Fibroblast of mammary gland (primary cell): Measurements from ENCODE around the gene MAP6D1.

ENCODE experiments used
- DNase-seq: peaks from one replicate; pipeline ENCODE4 v3.0.0-alpha.2; 2010; ENCODE audit warnings: low read depth
- H3K4me3 ChIP-seq: 2 replicates; pipeline ENCODE4 v1.5.1; 2011; ENCODE audit warnings: low read depth, mild to moderate bottlenecking, low read length, moderate library complexity; ENCODE audit not compliant: control insufficient read depth
- TF ChIP-seq, protein P1 (sequence below): conservative IDR thresholded peaks from 2 replicates; pipeline ENCODE4 v1.5.1; 2011; ENCODE audit warnings: low read depth, low read length, inconsistent platforms; ENCODE audit not compliant: control insufficient read depth, insufficient read depth

The MAP6D1 gene

DNA sequence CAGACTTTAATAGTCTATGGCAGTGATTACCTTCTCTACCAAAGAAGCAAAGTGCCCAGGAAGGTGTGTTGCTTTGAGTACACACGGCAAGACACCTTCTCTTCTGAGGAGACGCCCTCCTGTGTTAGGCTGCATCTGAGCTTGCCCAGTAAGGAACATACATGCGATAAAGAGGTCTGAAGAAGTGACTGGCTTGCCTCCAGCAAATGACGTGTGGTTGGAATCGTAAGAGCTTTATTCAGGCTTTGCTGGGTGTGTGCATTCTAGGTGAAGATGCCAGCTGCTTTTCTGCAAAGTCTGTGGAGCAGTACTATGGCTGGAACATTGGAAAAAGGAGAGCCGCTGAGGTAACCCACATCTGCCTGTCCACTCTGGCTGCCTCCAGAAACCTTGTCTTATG lies 22.4 kb downstream of the MAP6D1 start:
- TF ChIP-seq, protein P1, sequence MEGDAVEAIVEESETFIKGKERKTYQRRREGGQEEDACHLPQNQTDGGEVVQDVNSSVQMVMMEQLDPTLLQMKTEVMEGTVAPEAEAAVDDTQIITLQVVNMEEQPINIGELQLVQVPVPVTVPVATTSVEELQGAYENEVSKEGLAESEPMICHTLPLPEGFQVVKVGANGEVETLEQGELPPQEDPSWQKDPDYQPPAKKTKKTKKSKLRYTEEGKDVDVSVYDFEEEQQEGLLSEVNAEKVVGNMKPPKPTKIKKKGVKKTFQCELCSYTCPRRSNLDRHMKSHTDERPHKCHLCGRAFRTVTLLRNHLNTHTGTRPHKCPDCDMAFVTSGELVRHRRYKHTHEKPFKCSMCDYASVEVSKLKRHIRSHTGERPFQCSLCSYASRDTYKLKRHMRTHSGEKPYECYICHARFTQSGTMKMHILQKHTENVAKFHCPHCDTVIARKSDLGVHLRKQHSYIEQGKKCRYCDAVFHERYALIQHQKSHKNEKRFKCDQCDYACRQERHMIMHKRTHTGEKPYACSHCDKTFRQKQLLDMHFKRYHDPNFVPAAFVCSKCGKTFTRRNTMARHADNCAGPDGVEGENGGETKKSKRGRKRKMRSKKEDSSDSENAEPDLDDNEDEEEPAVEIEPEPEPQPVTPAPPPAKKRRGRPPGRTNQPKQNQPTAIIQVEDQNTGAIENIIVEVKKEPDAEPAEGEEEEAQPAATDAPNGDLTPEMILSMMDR, result no peak
- DNase-seq, result peak; percentile 49
- no peak overlapping the region for H3K4me3 ChIP-seq

DNA sequence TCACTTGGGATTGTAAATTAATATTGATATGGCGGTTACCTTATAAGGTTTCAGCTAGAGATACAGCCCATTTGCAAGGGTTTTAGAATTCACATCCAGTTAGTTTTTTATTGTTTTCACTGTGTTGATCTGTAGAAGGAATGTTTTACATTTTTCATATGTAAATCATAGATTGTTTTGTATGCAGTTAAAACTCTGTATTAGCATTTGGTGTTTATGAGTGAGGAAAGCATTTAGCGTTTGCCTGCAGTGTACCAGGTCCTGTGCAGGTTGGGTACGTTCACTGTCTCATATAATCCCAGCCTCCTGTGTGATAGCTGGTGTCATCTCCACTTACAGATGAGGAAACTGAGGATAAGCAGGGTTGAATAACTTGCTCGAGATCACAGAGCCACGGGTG lies 23.8 kb downstream of the MAP6D1 start:
- H3K4me3 ChIP-seq, result no peak overlapping the region
- DNase-seq, result no peak
- TF ChIP-seq, protein P1, result no peak

DNA sequence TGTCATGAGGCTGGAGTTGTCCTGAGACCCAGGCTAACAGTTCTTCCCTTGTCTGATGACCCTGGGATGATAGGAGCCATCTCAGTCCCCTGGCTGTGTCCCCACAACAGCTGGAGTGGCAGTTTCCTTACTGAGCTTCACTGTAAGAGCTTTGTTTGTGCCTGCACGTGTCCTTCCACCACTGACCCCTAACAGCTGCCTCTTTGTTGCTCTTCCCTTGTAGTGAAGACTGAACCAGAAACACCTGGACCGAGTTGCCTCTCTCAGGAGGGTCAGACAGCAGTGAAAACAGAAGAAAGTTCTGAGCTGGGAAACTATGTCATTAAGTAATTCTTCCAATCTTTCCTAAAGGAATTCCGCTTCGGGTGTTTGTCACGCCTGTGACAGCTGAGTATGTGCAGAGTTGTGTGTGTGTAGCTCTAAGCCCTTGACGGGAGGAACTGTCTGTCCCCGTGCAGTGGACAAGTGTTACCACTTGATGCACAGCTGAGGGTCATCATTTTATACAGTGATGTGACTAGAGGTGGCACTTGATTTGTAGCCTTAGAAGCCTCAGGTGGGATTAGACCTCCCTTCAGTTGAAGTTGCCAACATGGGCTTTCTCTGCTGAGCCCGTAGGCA lies 25.0 kb downstream of the MAP6D1 start:
- no peak for DNase-seq
- no peak overlapping the region for H3K4me3 ChIP-seq
- TF ChIP-seq, protein P1, result no peak

DNA sequence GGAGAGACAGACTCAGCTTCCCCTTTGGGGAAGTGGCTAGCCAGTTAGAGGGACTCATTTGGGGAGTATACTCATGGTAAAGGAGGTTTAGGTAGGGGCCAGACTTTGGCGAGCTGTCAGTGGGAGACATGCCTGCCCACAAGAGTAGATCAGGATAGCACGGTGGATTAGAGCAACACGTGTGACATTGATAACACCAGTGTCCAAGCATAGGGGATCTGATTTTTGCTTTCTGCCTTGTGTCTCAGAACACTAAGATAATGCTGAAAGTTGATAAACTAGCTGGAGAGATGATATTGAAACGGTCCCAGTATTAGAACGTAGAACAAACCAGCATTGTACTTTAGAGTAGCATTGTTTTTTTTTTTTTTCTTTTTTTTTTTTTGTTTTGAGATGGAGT lies 25.9 kb downstream of the MAP6D1 start:
- TF ChIP-seq, protein P1, result no peak
- no peak overlapping the region for H3K4me3 ChIP-seq
- DNase-seq, result no peak

DNA sequence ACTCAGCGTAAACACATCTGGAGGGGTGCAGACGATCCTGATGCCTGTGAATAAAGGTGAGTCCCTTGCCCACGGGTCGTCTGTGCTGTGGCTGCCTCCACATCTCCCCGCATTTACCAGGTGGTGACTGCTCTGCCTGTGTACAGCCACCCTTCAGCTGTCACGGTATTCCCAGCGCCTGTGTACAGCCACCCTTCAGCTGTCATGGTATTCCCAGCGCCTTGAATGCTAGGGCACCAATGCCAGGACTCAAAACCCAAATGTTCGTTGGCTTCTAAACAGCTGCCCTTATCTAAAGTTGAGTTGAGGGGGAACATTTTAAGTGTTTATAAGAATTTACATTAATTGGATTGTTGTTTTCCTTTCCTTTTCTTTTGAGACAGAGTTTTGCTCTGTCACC lies 27.4 kb downstream of the MAP6D1 start:
- no peak overlapping the region for H3K4me3 ChIP-seq
- TF ChIP-seq, protein P1, result no peak
- DNase-seq, result no peak

DNA sequence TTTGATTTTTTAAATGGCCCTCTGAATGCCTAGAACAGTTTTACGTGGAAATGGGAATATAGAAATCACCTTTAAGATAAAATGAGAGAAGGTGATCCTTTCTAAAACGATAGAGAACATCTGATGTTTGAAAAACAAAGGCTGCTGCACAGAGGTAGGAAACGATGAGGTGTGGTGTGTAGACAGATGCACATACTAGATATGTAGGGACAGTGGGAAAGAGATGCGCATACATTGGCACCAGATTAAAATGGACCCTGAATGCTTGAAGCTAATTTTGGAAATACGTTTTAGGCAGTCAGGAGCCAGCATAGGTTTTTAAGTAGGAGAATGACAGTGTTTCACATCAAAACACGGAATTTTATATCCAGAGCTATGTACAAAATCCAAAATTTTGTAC lies 29.0 kb downstream of the MAP6D1 start:
- H3K4me3 ChIP-seq, result no peak overlapping the region
- DNase-seq, result no peak
- TF ChIP-seq, protein P1, result no peak

DNA sequence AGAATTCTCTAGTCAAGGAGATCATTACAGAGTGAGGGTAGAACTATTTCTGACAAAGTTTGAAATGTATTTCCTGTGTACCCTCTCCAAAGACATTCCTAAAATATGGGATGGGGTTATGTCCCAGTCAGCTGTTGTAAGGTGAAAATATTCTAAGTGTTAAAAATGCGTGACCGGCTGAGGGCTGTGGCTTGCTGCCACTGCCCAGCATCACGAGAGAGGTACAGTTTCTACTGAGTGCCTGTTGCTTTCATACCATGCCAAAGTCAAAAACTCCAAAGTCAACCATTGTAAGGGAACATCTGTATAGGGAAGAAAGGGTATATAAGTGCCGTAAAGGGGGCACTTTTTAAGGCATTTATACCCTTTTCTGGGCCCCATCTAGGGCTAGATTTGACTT lies 30.9 kb downstream of the MAP6D1 start:
- H3K4me3 ChIP-seq, result no peak overlapping the region
- DNase-seq, result no peak
- TF ChIP-seq, protein P1, result no peak
